Globus pallidus (tissue), 1 donor: ENCODE measurements around the gene NUP54.

Experiments
- DNase-seq: peaks from one replicate; pipeline ENCODE4 v3.0.0-alpha.2; 2015; ENCODE audit warnings: low spot score

Gene NUP54

DNA sequence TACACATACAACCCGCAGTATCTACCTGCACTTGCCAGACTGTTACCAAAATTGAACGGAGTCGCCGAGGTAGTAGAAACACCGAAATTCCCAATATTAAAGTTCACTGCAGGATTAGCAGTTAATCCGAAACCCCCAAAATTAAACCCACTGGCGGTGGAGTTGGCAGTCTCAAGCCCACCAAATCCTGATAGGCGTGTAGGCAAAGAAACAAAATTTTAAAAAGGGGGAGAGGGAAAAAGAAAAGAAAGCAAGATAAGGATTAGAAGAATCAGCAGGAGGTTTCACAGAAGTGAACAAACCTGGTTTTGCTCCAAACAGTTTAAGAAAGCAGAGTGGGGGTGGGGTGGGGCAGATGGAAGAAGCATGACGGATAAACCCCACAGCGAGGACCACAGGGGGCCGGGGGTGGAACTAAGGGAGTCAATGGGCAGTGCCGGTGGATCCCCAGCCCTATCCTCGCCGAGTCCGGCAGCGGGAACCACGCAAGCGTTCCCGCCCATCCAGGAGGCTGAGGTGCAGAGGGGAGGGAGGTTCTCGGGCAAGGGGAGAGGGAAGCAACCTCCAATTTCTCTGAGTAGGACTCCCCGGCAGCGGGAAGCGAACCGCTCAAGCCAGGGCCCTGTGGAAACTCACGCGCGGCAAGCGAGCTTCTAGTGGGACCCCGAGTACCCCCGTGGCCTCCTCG lies 599 bp downstream of the NUP54 start:
- DNase-seq, result peak; percentile 24

DNA sequence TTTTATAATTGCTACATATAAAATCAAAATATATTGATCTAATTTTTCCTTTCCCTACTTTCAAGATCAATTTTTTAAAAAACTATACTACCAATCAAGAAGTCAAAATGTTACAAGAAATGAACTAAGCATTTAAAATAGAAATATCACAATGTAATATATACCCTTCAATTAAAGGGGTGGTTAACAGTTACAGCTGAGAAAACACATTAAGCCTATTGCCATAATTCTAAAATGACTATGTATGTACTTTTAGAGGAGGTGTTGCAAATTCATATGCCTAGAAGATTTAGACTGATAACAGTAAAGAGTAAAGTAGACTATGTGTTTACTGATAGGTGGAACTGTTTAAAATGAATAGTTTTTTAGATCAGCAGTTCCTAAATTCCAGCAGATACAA lies 3.7 kb downstream of the NUP54 start:
- no peak for DNase-seq

DNA sequence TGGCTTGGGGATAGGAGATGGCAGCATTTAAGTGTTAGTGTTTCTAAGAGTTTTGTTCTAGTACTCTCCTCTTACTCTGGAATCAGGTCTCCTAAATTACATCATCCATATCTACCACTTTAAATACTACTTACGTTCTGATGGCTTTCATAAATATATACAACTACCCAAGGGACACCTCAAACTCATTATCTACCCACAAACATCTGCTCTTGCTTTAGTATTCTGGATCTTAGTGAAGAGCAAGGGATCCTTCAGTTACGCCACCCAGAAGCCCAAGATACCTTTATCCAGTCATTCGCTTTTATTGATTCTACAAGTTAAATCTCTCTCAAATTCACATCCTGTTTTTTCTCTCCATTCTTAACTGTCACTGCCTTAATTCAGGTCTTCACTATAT lies 7.0 kb downstream of the NUP54 start:
- no peak for DNase-seq

DNA sequence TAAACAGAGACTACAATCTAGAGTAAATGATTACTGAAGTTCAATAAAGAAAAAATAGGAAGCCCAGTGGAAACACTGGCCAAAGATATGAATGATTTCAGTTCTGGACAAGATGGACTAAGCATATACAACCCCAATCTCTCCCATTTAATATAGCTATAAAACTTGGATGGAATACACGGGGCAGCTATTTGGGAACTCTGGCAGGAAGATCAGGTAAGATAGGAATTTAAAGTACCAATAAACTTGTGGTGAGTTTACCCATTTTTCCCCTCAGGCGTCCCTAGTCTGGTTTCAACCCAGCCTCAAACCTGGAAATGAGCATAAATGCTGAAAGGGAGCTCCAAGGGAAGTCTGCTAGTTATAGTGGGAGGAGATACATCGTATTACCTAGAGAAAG lies 20.4 kb downstream of the NUP54 start:
- DNase-seq, result no peak

DNA sequence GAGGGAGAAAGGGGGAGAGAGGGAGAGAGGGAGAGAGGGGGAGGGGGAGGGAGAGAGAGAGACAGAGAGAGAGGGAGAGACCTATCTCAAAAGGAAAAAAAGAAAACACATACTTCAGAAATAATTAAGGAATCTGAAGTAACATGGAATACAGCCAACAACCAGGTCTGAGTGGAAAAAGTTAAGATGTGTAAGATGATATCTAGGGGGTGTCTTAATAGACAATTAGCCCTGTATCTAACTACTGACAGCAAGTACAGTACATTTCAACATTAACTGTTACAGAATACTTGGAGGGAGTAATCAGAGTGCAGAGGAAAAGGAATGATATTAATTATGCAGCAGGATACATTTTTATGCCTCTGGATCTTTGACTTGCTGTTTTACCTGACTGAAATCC lies 22.4 kb downstream of the NUP54 start:
- DNase-seq, result no peak

DNA sequence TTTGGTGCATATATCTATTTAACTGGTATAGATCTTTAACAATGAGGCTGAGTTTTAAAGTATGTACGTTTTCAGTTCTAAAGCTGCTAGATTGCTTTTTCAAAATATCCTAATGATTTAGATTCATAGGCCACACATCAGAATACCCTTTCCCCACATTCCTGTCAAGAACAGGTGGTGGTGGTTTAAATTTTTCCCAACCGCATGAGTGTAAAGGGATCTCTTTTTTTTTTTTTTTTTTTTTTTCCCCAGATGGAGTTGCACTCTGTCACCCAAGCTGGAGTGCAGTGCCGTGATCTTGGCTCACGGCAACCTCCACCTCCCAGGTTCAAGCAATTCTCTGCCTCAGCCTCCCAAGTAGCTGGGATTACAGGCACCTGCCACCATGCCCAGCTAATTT lies 28.0 kb downstream of the NUP54 start:
- DNase-seq, result no peak

DNA sequence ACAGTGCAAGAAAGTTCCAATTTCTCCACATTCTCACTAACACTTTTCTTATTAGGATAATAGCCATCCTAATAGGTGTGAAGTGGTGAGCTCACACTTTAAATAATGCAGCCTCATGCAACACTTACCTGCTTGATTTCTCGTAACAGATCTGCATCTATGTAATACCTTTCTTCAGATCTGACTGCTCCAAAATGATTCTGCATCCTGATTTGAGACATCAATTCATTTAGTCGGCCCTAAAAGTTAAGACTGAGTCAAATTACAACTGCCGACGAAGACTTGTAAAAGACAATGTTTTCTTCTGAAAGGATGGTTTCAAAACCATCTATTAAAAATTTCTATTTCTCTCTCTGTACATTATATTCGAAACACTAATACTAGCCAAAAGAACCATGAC lies 30.7 kb downstream of the NUP54 start:
- no peak for DNase-seq

DNA sequence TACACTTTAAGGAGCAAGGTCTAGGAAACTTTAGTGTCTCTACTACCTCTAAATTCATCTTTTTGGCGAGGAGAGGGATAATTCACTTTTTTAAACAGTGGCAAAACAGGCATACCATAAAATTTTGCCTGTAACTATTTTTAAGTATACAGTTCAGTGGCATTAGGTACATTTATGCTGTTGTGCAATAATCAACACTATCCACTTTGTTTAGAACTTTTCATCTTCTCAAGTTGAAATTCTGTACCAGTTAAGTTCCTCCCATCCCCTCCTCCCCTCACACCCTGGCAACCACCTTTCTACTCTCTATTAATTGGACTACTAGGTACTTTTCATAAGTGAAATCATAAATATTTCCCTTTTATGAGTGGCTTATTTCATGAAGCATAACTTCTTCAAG lies 31.4 kb downstream of the NUP54 start:
- no peak for DNase-seq

DNA sequence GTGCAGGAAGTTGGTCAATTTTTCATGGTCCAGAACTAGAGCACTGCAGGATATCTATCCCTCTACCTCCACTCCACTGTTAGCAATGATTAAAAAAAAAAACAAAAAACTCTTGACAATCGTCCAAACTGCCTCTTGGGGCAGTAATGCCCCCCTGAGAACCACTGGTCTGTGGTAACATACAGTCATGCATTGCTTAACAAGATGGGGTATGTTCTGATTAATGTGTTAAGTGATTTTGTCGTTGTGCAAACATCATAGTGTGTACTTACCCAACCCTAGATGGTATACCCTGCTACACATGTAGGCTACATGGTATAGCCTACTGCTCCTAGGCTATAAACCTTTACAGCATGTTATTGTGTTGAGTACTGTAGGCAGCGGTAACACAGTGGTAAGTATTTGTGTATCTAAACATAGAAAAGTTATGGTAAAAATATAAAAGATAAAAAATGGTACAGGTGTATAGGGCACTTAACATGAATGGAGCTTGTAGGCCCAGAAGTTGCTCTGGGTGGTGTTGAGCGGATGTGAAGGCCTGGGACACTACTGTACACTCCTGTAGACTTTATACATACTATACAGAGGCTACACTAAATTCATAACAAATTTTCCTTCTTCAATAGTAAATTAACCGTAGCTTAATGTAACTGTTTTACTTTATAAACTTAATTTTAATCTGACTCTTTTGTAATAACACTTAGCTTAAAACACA lies 39.6 kb downstream of the NUP54 start:
- DNase-seq, result no peak

DNA sequence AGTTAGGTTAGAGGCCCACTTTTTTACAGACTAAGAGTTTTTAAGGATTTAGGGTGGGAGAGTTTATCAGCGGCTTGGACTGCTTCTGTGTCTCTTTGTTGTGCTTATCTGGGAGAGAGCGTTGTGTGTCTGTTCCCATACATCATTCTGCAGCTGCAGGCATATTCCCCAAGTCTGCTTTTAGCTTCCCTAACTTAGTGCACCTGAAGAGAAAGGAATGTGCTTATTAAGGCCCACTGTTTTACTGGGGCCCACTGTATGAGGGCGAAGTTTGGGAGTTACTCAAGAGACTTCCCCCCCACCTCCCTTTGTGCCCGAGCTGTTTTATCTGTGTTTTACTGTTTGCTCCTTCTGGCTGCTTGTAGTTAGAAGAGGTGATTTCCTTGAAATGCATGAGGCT lies 41.8 kb downstream of the NUP54 start:
- DNase-seq, result no peak

DNA sequence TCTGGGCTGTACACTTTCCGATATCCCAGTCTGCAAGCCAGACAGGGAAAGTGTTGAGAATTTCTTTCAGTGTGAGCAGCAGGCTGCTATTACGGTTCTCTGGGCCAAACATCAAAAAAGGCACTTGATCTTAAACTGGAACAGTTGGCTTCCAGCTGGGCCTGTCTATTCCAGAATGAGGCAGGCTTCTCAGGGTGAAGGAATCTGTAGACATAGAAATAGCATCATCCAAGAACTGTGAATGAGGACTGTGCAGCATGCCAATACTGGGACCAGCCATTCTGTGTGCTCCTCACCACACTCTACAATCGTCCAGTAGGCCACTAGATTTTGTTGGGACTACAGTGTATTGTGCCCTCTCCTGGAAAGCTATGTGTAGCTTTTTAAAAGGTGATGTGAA lies 42.5 kb downstream of the NUP54 start:
- DNase-seq, result peak; percentile 38

DNA sequence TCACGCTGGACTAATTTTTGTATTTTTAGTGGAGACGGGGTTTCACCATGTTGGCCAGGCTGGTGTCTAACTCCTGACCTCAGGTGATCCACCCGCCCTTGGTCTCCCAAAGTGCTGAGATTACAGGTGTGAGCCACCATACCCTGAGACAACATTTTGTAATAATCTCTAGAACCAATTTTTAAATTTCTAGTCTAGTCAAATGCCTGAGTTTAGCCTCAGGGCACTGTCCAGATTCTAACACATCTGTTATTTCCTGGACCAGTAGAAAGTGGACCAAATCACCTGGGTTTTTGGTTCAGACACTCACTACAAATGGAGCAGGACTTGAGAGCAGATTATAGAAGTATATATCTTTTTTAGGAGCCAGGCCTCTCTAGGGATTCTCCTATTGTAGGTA lies 52.1 kb downstream of the NUP54 start:
- DNase-seq, result no peak

DNA sequence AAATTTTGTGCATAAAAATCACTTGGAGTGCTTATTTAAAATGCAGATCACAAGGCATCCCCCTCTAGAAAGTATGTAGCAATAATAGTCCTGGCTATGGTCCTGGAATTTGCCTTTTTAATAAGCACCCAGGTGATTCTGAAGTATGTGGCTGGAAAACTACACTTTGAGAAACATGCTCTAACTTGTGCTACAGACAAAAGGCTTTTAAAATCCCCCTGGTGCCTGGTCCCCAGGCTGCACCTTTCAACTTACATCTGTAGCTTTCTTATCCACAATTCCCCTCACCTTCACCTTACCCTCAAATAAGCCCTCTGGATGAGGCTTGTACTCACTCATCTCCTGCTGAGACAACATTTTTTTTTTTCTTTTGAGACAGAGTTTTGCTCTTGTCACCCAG lies 52.6 kb downstream of the NUP54 start:
- no peak for DNase-seq

DNA sequence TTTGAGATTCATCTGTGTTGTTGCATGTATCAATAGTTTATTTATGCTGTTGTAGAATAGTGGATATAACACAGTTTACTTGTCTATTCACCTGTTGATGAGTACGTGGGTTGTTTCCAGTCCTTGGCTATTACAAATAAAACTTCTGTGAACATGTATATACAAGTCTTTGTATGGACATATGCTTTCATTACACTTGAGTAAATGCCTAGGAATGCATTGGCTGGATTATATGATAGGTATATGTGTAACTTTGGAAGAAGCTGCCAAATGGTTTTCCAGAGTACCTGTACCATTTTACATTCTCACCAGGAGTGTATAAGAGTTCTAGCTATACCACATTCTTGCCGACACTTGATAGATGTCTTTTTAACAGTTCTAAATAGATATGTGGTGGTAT lies 57.1 kb downstream of the NUP54 start:
- no peak for DNase-seq

DNA sequence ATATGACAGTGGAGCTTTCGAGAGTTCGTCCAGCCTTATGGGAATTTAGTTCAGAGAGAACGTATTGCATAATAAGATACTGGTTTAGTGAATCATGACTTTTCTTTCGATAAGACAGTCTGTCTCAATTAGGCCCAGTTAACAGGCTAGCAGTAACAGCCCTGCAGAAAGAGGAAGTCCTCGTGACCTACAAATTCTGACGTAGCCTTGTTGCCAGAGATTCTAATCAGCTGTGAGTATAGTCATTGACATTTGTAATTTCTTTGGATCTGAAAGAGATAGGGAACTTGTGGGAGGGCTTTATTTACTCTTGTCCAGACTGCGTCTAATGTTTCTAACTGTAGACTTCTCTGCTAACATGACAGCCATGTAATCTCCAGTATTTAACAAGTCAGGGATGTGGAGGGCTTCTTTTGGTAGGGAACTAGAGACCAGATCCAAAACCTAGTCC lies 57.9 kb downstream of the NUP54 start:
- peak; percentile 33 for DNase-seq

DNA sequence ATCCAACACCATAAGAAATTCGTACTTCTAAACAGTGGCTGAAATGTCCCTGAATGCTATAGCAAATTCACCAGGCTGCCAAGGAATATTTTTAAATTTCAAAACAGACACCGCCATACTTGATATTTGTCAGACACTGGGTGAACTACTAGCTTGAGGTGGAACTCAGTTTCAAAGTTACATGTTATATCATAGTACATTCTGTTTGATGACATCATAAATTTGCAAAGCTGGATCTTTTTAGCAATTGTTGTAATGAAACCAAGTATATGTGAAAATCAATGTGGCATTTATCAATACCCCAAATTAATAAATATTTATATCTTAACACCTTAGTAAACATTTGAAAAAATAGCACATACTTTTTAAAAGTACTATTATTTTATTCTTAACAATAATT lies 59.5 kb downstream of the NUP54 start:
- no peak for DNase-seq

DNA sequence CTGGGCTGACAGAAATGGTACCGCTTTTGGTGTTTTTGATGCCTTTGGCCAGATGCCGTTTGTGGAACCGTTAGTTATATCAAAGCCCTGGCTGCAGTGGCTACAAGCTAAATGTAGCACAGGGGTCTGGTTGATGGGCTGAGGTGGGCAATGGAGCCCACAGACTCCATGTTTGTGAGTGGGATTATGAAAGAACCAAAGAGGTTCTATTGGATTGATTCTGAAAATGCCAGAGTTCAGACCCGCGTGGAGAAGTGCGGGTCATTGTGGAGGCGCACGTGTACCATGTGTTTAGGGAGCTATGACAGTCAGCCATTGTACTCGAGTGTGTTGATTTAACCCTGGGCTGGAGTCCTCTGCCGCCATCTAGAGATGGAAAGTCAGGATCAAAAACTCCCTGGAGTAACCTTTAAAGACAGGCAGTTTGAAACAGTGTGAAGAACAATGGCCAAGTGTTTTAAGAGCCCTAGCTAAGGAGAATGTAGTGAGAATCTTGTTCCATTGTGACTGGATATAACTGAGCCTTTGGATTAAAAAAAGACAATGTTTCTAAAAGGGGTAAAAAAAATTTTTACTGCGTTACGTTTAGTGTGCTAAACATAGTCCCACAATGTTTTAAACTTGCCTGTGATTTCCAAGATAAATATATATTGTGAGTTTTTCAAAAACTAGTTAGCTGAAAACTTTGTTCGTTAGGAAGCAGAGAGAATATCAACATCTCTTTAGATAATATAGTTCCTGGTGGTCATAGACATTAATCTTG lies 61.0 kb downstream of the NUP54 start:
- DNase-seq, result peak; percentile 91

DNA sequence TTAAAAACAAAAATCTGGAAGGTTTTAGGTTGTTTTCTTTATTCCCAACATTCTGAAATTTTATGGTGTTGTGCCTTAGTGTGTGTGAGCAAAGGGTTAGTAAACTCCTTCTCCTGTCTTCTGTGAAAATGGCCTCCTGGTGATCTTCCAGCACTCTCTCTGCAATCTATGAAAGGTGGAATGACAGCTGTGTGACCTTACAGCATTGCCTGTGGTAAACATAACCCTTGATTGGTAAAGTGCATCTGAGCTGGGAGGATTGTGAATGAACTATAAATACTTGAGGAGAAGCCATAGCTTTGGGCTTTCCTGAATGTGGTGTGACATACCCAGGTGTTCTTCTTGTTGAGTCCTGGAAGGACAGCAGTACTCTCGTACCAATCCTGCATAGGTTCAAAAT lies 63.7 kb downstream of the NUP54 start:
- DNase-seq, result no peak

DNA sequence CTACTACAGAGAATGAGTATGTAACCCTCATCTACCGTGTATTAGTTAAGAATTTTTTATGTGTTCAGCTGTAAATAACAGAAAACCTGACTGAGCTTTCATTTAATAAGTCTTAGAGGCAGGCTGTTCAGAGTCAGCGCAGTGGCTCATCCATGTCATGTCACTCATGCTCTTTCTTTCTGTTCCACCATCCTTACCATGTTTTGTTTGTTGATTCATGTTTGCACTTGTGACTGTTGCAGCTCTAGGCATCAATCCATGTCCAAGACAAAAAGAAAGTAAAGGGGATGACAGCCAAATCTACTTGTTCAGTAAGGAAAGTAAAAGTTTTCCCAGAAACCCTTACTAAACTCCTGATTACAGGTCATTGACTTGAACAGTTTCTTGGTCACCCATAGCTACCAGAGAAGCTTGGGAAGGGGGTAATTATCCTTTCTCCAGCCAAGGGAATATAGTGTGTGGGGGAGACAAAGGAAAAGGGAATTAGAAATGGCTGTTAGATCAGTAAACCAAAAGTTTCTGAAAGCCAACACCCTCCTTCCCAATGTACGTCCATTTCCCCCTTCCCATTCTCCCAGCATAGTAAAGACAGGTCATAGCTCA lies 64.7 kb downstream of the NUP54 start:
- no peak for DNase-seq

DNA sequence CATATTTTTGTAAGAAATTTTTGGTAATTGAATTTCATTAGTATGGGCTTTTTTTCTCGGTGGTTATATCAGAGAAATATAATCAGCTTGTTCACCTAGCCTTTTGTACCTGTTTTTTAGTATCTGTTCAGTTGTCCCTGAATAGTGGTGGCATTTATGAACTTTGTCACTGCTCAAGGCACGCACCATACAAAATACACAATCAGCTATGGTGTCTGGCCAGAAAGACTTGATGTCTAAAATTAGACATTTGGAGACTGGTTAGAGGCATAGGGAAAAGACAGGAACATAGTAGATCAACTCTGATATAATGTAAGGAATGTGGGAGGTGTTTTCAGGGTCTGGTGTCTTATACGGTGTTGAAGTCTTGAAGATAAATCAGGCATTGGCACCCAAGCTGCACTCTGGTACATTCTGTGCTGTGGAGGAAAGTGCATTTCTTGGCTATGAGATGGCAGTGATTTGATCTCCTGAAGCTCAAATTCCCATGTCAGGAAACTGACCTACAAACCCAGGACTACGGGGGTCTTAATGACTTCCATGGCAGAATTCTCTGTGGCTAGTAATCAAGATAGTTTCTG lies 70.1 kb downstream of the NUP54 start:
- DNase-seq, result no peak

DNA sequence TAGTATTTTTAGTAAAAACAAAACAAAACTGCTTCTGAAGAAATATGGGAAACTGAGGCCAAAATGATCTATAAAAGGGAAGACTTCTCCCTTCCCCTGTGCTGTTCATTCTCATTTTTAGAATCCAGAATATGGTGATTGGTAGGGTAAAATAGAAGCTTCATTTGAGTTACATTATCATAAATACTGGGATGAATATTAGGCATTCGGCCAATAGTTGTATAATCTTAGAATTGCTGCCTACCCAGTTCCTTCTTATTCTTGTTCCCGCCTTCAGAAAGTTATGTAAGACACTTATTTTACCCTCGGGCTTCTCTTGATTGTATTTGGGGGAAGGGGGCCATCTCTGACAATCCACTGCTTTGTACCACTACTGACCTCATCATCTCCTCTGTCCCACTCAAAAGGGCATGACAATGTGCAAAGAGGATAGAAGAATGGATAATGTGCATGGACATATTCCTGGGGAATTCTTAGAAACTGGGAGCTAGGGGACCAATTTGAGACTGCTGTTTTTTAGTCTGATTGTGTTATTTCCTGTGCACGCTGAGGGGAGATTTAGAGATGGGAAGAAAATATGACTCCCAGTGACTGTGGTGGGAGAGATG lies 73.1 kb downstream of the NUP54 start:
- DNase-seq, result no peak

DNA sequence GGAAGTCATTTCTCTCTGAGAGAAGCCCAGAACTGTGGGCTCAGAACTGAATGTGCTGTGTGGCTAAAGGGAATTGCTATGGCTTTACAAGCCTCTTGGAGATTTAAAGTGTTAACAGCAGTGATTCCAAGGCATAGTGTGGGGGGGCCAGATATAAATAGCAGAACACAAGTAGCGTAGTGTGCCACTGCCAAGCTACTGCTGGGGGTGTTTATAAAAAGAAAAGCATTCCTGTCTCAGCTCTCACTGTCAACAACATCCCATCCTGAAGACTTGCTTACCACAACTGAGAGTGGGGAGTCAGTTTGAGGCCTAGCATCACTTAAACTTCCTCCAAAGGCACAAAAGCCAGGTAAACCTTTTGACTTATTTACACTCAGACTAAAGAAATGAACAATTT lies 73.7 kb downstream of the NUP54 start, which contains the start of gene ART3:
Gene ART3 (plus strand): TSS at position 242 of the 400 bp plus-strand sequence. CDS start 1,181 bp downstream, outside the sequence.
- DNase-seq, result peak; percentile 25
